ENCODE measurements around the gene DVL1.
"Not testable (repeated sequence)": the region's sequence is repeated elsewhere in the genome, so short reads cannot be mapped to it uniquely, and the experiment has no call there.

DVL1 gene

GRCh38 chr1:1324084-1324523 lies 25.1 kb downstream of the DVL1 start:
- DNase-seq: no peak

- DNase-seq: no peak
Measured at GRCh38 chr1:1322952-1323351, 26.3 kb downstream of the DVL1 start.

- DNase-seq: no peak
Measured at GRCh38 chr1:1322418-1322817, 26.8 kb downstream of the DVL1 start.

- no peak for DNase-seq
Measured at GRCh38 chr1:1321477-1321876, 27.7 kb downstream of the DVL1 start.

GRCh38 chr1:1320666-1321448 lies 28.4 kb downstream of the DVL1 start:
- no peak for DNase-seq

- DNase-seq: no peak
Measured at GRCh38 chr1:1319646-1319941, 29.6 kb downstream of the DVL1 start.

GRCh38 chr1:1318777-1319645 lies 30.2 kb downstream of the DVL1 start:
- DNase-seq: no peak

- no peak for DNase-seq
Measured at GRCh38 chr1:1318131-1318652, 31.0 kb downstream of the DVL1 start.

- no peak for DNase-seq
Measured at GRCh38 chr1:1317420-1317819, 31.8 kb downstream of the DVL1 start.

GRCh38 chr1:1316199-1316598 lies 33.0 kb downstream of the DVL1 start:
- DNase-seq: not testable (repeated sequence)

- no peak for DNase-seq
Measured at GRCh38 chr1:1315435-1315954, 33.7 kb downstream of the DVL1 start.

GRCh38 chr1:1314678-1315335 lies 34.4 kb downstream of the DVL1 start:
- no peak for DNase-seq

- no peak for DNase-seq
Measured at GRCh38 chr1:1314237-1314586, 35.0 kb downstream of the DVL1 start.

- no peak for DNase-seq
Measured at GRCh38 chr1:1313500-1314236, 35.5 kb downstream of the DVL1 start.

GRCh38 chr1:1312450-1313314 lies 36.5 kb downstream of the DVL1 start:
- no peak for DNase-seq

- DNase-seq: no peak
Measured at GRCh38 chr1:1311107-1312104, 37.8 kb downstream of the DVL1 start.

- DNase-seq: no peak
Measured at GRCh38 chr1:1310476-1311053, 38.7 kb downstream of the DVL1 start.

GRCh38 chr1:1310109-1310385 lies 39.2 kb downstream of the DVL1 start:
- DNase-seq: no peak

- DNase-seq: no peak
Measured at GRCh38 chr1:1309251-1310108, 39.7 kb downstream of the DVL1 start.

All from KG1 (cell line).